Suppressor macrophage treated with lipopolysaccharide for 4 hours (primary cell): ENCODE results near the gene SPATA9.

ENCODE experiments used
- DNase-seq: peaks from one replicate; pipeline ENCODE4 v3.0.0-alpha.2; 2020

SPATA9 gene

GRCh38 chr5:95682891-95683290 is at the start of gene SPATA9:
Gene SPATA9 (minus strand): TSS chr5:95682991. CDS start chr5:95682854, 137 bp downstream.
- no peak for DNase-seq

GRCh38 chr5:95731571-95732554 is 49.1 kb upstream of the SPATA9 start:
- peak; percentile 49 for DNase-seq

GRCh38 chr5:95730730-95731570 is 48.2 kb upstream of the SPATA9 start, which contains the start of gene RHOBTB3:
Gene RHOBTB3 (plus strand): TSS chr5:95731336. CDS start chr5:95731683, 347 bp downstream.
- DNase-seq: peak; percentile 61

GRCh38 chr5:95730011-95730700 is 47.4 kb upstream of the SPATA9 start:
- DNase-seq: no peak

GRCh38 chr5:95729115-95730010 is 46.6 kb upstream of the SPATA9 start:
- DNase-seq: no peak

- DNase-seq: peak; percentile 34
Measured at GRCh38 chr5:95728494-95729114, 45.8 kb upstream of the SPATA9 start.

GRCh38 chr5:95727764-95728191 is 45.0 kb upstream of the SPATA9 start:
- no peak for DNase-seq

- no peak for DNase-seq
Measured at GRCh38 chr5:95726811-95727763, 44.3 kb upstream of the SPATA9 start.

- DNase-seq: peak; percentile 46
Measured at GRCh38 chr5:95725937-95726810, 43.4 kb upstream of the SPATA9 start.

- DNase-seq: peak; percentile 22
Measured at GRCh38 chr5:95725071-95725820, 42.5 kb upstream of the SPATA9 start.

- no peak for DNase-seq
Measured at GRCh38 chr5:95723632-95724369, 41.0 kb upstream of the SPATA9 start.

GRCh38 chr5:95721582-95722295 is 38.9 kb upstream of the SPATA9 start:
- DNase-seq: no peak

- DNase-seq: no peak
Measured at GRCh38 chr5:95720094-95720786, 37.4 kb upstream of the SPATA9 start.

GRCh38 chr5:95718738-95719137 is 35.9 kb upstream of the SPATA9 start:
- no peak for DNase-seq

GRCh38 chr5:95718203-95718602 is 35.4 kb upstream of the SPATA9 start:
- DNase-seq: peak; percentile 50

GRCh38 chr5:95717439-95717838 is 34.6 kb upstream of the SPATA9 start:
- DNase-seq: no peak
